HS-27A (cell line): ENCODE results near the gene MRGPRX2.
A peak's percentile ranks its signal among the peaks of the same experiment; 100 is the strongest.

Source experiments
- DNase-seq: peaks from one replicate; pipeline ENCODE4 v3.0.0-alpha.2; 2012; ENCODE audit warnings: low read depth, missing footprints

MRGPRX2 gene

DNA sequence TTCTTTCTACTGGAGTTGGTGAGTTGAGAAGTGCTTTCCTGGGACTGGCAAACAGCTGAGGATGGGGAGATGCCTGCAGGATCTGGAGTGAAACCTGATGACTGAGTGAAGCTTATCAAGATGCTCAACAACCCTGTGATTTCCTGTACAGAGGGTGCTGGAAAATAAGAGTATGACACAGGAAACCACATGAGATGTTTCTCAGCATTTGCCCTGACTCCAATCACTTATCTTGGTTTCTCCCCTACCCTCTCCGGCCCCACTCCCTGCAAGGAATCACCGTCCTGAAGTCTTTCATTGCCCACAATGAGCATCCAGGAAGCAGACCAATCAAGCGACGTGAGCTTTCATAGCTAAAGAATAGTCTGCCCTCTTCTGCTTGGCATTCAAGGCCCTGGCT, at the start of gene MRGPRX2:
TSS of gene MRGPRX2 (minus strand) at position 89 of the 400 bp plus-strand sequence. CDS start 4,315 bp downstream, outside the sequence.
- DNase-seq: no peak

DNA sequence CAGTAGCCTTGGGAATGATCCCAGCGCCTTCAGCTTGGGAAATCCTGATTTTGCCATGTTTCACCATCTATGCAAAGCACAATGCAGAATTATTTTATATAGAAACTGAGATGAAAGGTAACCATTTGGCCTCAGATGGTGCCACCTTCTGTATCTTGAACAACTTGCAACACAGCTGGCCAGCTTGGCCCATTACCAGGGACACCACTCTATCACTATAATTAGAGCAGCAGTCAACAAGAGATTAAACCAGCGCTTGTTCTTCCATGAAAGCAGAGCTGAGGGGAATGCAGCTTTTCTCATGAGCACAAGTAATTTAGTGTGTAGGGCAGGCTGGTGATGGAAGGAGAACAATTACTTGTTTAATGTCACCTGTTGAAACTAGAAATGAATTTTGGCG, 49.8 kb upstream of the MRGPRX2 start:
- DNase-seq: no peak

DNA sequence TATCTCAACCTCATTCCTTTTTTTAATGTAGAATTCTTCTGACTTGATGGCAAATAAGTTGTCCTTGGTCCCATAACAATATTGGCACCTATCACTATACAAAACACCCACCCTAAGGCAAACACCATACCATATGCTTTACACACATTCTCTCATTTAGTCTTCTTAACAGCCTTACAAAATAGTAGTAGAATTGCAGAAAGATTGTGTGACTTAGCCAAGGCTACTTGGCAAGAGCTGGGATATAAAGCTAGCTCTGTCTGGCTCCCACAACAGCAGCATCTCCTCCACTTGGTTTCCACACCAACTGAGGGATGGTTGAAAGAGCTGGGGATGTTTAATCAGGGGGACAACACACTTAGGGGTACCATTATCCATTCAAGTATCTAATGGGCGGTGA, 46.6 kb upstream of the MRGPRX2 start:
- no peak for DNase-seq

DNA sequence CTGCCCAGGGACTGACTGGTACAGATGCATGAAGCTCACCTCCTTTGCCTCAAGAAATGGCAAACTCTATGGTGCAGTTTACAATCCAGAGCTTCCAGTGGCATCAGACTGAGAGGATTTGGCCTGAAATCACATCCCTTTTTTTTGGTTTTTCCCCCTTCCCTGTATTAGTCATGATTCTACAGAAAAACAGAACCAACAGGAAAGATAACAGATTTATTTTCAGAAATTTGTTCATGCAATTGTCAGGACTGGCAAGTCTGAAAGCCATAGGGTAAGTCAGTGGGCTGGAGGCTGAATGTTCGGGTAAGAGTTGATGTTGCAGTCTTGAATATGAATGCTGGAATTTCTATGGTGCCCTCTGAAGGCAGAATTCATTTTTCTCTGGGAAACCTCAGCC, 44.5 kb upstream of the MRGPRX2 start:
- no peak for DNase-seq

DNA sequence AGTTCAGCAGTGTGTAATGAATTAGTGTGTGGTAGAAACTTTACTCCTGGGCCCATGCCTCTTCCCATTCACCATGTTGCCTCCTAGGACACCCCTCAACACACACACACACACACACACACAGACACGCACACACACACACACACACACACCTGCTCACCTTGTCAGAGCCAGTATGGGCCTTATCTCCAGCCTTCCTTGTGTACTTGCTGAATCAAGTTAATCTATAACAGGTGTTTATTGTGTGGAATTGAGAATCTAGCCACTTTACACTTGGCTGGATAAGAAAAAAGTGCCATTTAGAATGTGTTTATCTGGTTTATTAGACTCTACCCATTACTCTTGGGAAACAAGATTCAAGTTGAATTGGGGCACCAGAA, 42.0 kb upstream of the MRGPRX2 start:
- DNase-seq: no peak

DNA sequence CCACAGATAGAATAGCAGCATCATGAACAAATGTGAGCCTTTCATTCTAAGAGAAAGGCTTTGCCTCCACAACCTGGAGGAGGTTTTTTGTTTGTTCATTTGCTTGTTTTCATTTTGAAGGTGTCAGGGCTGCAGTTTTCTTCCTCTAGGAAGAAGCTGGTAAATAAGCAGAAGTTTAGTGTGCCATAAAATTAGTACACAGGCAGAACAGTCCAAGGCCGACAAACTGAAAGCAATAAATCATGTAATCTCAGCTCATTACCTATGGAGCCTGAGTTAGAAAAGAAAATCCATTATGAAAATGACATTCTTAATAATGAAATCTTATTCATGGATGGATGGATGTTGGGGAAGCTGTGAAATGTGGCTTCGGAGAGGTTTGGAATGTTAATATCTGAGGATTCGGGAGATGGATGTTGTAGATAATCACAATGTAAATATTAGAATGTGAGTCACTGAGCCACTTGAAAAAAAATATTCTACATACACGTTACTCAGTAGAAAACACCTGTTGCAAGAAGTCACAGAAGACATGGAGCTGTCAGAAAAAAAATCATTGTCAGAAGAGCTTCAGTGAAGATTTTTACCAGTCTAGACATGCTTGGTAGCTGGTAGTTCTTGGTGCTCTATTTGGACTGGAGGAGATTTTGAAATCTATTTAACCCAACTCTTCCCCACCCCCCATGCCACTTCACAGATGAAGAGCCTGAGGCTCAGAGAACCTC, 41.4 kb upstream of the MRGPRX2 start:
- no peak for DNase-seq

DNA sequence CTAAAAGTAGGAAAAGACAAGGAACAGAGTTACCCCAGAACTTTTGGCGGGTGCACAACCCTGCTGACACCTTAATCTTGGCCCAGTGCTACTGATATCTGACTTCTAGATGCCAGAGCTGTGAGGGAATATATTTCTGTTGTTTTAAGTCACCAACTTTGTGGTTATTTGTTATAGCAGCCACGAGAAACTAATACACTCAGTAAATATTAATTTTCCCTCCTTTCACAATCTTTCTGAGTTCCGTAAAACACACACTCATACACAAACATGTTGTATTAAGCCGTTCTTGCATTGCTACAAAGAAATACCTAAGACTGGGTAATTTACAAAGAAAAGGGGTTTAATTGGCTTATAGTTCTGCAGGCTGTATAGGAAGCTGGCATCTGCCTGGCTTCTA, 40.4 kb upstream of the MRGPRX2 start:
- DNase-seq: no peak

DNA sequence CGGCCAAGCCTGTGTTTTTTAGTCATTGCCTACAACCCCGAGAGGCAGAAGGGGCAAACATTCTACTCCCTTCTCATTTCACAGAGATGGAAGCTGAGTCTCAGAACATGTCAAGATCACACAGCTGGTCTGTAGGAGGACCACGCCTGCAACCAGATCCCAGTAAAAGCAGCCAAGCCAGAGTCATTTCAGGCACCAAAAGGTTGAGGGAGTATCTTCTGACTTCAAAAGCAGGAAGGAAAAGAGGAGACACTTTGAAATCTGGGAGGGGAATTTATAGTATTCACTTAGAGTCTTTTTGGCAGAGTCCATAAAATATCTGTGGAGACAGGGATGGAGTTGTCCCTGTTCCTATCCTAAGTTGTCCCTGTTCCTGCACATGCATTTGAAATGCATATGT, 38.6 kb upstream of the MRGPRX2 start:
- no peak for DNase-seq

DNA sequence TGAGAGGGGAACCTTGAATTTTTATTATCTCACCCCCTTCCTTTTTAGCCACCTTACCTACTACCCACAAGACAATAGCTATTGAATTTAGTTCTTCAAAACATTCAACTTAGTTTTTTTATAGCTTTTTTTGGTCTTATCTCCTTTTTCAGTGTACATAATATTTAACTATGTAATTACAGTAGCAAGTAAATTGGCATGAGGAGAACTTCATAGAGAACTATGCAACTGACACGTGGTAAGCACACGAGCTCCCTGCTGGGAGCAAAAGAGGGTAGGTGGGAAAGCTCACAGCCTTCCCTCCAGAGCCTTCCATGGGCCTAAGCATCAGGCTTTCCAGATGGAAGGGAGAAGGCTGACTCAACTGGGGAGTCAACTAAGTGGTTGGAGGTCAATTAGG, 34.3 kb upstream of the MRGPRX2 start:
- DNase-seq: no peak

DNA sequence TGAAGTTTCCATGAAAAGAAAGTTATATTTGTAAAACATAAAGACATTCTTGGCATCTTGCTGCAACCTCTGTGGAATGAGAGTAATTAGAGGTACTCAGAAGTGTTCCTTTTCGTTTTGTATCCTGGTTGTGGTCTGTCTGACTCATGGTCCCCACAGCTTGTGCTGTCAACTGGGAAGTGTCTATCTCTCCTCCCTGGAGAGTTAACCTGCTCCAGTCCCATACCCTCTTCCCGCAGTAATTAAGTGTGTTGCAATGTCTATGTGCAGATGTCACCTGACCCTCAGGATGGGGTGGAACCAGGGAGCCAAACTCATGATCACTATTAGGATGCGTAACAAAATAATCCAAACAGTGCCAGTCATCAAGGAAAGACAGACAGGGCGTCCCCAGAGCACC, 33.5 kb upstream of the MRGPRX2 start:
- no peak for DNase-seq

DNA sequence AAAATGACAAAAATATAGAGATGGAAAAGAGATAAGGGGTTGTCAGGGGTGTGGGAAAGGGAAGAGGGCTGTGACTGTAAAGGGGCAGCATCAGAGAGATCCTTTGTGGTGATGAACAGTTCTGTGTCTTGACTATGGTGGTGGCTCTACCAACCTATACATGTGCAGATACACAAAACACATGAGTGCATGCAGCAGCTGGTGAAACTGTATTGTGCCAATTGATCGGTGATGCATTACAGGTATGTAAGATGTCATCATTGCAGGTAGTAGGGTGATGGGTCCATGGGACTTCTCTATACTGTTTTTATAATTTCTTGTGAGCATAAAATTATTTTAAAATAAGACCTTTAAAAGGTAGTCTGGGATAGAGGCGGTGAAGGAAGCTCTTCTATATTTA, 32.3 kb upstream of the MRGPRX2 start:
- DNase-seq: no peak

DNA sequence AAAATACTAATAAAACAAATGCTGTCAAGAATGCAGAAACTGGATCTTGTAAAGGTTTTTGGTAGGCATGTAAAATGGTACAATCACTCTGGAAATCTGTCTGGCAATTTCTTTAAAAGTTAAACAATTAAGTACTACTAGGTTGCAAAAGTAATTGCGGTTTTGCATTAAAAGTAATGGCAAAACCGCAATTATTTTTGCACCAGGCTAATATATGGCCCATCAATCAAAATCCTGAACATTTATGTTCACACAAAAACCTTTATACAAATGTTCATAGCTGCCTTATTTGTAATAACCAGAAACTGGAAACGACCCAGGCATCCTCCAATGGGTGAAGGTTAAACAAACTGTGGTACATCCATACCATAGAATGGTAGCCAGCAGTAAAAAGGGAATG, 31.8 kb upstream of the MRGPRX2 start:
- DNase-seq: no peak

DNA sequence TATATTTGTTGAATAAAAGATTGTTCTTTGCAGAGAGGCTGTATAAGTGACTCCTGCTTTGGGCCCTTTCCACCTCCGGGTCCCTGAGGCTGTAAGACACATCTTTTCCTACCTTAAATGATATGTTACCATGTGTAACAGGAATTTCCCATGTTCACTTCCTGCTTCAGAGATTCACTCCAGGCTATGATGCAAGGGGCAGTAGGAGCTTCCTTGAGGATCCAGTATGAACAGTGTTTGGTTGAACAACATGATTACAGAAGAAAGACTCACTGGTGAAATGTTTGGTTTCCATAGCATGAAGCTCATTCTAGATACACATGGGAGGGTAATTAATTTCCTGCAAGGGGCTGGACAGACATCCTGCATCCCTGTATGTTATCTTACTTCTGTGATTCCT, 30.8 kb upstream of the MRGPRX2 start:
- no peak for DNase-seq

DNA sequence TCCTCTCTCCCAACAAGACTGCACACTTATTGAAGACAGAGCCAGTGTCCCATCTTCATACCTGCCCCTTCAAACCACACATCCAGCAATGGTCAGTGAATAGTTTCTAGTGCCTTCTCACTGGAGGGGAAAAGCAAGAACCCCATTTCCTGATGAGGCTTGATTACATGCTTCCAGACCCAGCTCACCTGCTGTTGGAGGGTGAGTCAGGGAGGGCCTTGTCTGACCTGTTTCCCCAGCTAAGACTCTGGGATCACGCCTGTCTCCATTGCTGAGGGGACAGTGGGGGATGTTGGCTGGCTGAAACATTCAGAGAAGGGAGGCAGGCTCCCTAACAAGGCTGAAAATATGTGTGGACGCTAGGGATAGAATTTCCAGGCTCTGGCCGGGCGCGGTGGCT, 28.9 kb upstream of the MRGPRX2 start:
- no peak for DNase-seq

DNA sequence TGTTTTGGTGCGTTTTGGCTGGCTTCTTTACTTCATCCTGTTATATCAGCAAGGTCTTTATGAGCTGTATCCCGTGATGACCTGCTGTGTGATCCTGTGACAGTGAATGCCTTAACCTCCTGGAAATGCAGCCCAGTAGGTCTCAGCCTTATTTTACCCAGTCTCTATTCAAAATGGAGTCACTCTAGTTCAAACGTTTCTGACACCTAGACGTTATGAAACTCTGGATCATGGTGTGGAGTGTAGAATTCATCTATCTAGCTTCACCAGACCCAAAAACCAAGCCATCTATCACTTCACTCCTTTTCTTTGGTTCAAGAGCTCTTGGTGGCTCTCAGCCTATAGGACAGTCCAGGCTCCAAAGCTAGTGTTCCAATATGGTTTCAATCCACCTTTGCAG, 28.3 kb upstream of the MRGPRX2 start:
- no peak for DNase-seq

DNA sequence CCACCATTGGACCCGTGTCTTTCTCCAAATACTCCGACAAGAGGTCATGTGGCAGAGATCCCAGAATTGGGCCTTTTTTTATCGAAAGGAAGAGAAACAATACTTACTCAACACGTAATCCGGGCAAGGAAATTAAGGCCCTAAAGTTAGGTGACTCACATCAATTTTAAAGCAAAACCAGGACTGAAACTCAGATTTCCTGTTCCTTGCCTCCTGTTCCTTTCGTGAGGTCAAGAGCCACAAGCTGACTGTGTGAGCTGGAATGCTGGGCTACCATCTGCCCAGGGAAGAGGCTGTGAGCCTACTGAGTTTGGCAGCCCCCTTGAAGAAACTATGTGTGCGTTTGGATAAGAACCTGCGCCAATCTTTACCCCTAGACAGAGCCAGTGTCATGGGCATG, 27.1 kb upstream of the MRGPRX2 start:
- DNase-seq: peak; percentile 59

DNA sequence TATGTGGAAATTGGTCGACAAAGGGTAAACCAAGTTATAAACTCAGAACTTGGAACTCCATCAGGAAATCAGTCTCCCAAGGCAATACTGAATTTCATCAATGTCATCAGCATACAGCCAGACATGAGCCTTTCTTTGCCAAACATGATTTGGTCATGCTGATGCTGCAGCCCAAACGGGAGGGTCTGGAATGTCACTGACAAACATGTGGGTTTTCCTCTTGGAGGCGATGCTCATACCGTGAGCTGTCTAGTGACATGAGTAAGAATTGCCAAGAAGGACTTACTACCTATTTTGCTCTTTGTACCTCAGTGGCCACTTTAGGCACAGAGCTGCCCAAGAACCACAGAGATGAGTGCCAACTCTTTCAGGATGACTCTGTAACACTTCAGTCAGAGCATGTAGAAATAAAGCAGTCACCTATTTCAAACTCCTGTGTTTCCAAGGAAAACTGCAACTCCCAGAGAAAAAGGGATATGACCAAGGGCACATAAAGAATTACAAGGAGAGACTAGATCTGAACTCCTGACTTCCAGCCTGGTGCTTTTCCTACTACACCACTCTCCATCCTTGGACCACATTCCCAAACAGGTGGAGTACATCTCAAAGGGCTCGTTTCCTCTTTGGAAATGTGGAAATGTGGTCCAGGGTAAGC, 24.3 kb upstream of the MRGPRX2 start:
- no peak for DNase-seq

DNA sequence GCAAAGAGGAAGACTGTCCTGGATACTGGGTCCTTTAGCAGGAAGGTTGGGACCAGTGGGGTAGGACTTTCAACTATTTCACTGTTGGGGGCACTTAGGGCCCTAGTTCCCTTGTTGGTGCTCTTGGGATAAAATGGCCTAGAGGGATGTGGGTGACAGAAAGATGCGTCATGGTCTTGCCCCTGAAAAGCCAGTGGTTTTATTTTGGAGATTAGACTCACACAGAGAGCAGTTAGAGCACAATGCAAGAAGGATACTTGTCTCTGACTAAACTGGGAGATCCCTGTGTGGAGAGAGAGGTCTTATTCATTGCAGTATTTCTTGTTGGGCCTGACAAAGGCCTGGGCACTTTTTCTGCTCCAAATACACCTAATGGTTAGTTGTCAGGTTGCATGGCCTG, 22.6 kb upstream of the MRGPRX2 start:
- DNase-seq: no peak

DNA sequence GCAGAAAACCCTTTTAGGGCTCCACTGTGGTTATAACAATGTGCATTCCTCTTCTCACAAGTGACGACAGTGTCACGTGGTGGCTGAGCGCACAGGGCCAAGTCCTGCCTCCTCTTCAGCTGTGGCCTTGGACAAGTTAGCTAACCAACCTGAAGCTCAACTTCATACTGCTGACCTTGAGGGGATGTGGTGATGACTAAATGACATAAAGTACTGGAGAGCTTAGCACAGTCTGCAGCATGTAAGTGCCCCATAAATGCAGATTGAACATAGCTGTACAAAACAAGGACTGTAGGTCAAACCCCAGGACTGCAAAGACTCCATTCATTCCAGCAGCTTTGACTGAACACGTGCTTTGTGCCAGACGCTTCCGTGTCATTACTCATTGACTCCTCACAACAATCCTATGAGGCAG, 20.1 kb upstream of the MRGPRX2 start:
- DNase-seq: no peak

DNA sequence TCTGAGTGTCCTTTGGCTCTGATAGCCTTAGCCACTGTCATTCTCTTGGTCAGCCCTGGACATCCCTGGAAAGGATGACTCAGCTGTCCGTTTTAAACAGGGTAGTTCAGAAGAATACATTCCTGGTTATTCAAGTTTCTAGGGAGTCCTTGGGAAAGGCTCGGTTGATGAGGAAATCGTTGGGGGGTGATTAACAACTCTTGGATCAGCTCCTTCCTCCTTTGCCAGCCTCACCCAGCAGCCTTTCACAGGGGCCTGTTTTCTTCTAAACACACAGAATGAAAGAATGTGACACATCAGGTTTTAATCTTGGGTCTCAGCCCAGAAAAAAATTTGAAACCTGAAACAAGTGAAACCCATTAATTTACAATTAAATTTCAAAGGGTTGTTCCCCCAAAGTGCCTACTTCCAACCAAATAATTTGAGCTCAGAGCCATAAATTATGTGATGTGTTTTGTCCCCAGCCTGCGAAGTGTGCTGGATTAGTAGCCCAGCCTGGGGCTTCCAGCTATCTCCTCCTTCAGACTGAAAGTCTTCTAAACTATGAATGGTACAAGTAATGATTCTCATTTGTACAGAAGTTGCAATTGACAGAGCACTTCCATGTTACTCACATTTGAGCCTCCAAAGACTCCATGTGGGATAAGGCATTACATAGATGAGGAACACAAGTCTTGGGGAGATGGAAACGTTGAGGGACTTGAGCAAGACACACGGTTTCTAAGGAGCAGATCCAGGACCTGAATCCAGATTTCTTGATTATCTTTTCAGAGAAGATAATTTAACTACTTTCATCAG, 19.3 kb upstream of the MRGPRX2 start:
- DNase-seq: peak; percentile 48

DNA sequence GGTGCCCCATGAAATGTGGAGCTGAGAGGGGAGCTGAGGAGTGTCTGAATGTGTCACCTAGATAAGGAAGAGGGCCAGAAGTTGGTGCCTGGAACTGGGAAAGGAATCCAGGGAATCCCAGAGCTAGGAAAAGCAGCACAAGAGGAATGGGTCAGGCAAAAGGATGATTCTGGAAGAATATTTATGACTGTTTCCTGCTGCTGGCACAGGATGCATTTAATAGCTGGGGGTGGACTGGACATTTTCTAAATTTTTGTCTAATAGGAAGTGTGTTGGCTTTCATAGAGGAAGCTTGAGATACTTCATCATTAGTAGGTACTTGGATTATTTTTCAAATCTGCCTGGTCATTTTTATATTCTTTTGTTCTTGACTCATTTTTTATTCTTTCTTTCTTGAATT, 17.4 kb upstream of the MRGPRX2 start:
- DNase-seq: no peak

DNA sequence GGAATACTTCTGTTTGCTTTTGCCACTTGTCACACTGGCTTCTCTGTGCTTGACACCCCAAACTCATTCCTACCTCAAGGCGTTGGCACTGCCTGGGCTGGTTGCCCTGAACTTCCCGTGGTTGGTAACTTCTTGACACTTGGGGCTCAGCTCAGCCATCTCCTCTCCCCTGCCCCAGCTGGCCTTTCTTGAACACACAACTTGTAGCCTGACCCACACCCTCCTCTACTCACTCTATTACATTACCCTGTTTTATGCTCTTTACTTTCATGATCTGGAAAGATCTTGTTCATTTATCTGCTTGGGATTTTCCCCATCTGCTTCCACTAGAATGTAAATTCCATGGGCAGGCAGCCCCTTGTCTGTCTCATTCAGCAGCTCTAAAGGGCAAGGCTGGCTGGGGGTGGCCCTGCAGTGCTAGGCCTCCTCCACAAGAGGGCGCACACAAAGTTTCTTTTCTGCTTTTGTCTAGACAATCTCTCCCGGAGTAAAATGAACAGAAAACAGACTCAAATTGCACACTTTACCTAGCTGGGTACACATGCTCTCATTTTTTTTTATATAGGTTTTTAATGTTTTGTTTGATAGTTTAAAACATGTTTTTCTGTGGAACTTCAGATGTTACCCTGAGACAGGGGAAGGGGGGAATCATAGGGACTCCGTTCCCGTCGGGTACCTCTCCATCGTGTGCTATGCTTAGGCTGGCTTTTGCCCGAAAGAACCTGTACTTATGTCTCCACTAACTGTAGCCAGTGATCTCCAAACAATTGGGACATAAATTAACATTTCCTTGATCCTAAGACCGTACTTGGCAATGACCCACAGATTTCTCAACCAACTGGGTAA, 16.4 kb upstream of the MRGPRX2 start:
- no peak for DNase-seq
